ENCODE results near the gene TRMT61A. TPM values are rescaled to one million over a fixed set of nuclear protein-coding genes. Genes with fewer than 3 reads are reported as not detected.

The TRMT61A gene
- total RNA-seq, 1 experiment from 2014 or later, result 15.5 TPM

DNA sequence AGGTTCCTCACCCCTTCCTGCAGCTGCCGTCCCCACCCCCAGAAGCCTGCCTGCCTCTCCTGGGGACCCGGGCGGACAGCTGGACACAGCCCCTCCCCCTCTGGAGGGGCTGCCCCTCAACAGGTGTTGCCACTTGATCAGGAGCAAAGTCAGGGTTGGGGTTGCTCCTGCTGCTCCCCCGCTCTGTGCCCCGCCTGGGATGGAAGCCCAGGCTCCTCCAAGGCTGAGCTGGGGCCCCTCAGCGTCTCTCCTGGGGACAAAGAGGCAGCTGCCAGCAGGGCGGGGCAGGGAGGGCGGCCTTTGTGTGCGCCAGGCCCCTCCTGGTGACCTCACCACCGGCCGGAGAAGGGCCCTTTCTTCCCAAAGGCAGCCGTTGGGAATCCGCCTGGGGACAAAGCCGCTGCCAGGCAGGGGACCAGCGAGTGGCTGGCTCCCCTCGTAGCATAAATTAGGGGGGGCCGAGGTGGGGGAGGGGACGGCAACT is 13.7 kb downstream of the TRMT61A start:
- peak overlapping the region; percentile 6; the same call in 1 of the 2 replicates for H3K4me3 Mint-ChIP-seq
- H3K36me3 Mint-ChIP-seq, result no peaks in the 10 kb centered on the region
- no peaks in the 10 kb centered on the region for H3K9me3 Mint-ChIP-seq
- DNase-seq (ENCODE audit: low spot score) (peak; percentile 83), ATAC-seq (peak; percentile 57)
- ChIA-PET POLR2A (interaction anchor here (0.6 to 4.1 kb wide), 4 partner anchors 13 to 245 kb away, joined by 3 to 65 read pairs (median 4); partner anchors contain the start of genes CKB and TRMT61A), CTCF (interaction anchor here (0.7 to 21.0 kb wide), 13 partner anchors 10 to 768 kb away, joined by 3 to 455 read pairs (median 5); partner anchors contain the start of genes CKB and TRMT61A)
- peaks cover 11% of the 10 kb centered on the region for H3K27me3 Mint-ChIP-seq (ENCODE audit: low read depth)
- H3K27ac Mint-ChIP-seq, result no peak overlapping the region
- peaks cover 5% of the 10 kb centered on the region; the same call in 1 of the 2 replicates for H3K4me1 Mint-ChIP-seq
- TF ChIP-seq CREM (CRISPR knock-in tag; IDR thresholded peaks at IDR 0.05), result 0 out of 2 replicates have a peak, but pooled peaks have one; percentile 66
- TF ChIP-seq FOXK1 (CRISPR knock-in tag; IDR thresholded peaks at IDR 0.05), result no peak
- TF ChIP-seq, protein P1, sequence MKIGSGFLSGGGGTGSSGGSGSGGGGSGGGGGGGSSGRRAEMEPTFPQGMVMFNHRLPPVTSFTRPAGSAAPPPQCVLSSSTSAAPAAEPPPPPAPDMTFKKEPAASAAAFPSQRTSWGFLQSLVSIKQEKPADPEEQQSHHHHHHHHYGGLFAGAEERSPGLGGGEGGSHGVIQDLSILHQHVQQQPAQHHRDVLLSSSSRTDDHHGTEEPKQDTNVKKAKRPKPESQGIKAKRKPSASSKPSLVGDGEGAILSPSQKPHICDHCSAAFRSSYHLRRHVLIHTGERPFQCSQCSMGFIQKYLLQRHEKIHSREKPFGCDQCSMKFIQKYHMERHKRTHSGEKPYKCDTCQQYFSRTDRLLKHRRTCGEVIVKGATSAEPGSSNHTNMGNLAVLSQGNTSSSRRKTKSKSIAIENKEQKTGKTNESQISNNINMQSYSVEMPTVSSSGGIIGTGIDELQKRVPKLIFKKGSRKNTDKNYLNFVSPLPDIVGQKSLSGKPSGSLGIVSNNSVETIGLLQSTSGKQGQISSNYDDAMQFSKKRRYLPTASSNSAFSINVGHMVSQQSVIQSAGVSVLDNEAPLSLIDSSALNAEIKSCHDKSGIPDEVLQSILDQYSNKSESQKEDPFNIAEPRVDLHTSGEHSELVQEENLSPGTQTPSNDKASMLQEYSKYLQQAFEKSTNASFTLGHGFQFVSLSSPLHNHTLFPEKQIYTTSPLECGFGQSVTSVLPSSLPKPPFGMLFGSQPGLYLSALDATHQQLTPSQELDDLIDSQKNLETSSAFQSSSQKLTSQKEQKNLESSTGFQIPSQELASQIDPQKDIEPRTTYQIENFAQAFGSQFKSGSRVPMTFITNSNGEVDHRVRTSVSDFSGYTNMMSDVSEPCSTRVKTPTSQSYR (CRISPR knock-in tag; IDR thresholded peaks at IDR 0.05), result peak; percentile 86
- TF ChIP-seq FOXP1 (CRISPR knock-in tag; IDR thresholded peaks at IDR 0.05; ENCODE audit: borderline replicate concordance), result 0 out of 2 replicates have a peak, but pooled peaks have one; percentile 4
- TF ChIP-seq FOXJ3 (CRISPR knock-in tag; IDR thresholded peaks at IDR 0.05; ENCODE audit: borderline replicate concordance), result no peak
- TF ChIP-seq, protein P2, sequence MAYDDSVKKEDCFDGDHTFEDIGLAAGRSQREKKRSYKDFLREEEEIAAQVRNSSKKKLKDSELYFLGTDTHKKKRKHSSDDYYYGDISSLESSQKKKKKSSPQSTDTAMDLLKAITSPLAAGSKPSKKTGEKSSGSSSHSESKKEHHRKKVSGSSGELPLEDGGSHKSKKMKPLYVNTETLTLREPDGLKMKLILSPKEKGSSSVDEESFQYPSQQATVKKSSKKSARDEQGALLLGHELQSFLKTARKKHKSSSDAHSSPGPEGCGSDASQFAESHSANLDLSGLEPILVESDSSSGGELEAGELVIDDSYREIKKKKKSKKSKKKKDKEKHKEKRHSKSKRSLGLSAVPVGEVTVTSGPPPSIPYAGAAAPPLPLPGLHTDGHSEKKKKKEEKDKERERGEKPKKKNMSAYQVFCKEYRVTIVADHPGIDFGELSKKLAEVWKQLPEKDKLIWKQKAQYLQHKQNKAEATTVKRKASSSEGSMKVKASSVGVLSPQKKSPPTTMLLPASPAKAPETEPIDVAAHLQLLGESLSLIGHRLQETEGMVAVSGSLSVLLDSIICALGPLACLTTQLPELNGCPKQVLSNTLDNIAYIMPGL (CRISPR knock-in tag; IDR thresholded peaks at IDR 0.05), result peak; percentile 43; the same call in 1 of the 2 replicates
- TF ChIP-seq JUN (CRISPR knock-in tag; IDR thresholded peaks at IDR 0.05), result 0 out of 2 replicates have a peak, but pooled peaks have one; percentile 23
- TF ChIP-seq, protein P3, sequence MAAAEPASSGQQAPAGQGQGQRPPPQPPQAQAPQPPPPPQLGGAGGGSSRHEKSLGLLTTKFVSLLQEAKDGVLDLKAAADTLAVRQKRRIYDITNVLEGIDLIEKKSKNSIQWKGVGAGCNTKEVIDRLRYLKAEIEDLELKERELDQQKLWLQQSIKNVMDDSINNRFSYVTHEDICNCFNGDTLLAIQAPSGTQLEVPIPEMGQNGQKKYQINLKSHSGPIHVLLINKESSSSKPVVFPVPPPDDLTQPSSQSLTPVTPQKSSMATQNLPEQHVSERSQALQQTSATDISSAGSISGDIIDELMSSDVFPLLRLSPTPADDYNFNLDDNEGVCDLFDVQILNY (CRISPR knock-in tag; IDR thresholded peaks at IDR 0.05), result 0 out of 2 replicates have a peak, but pooled peaks have one; percentile 31
- TF ChIP-seq SP1 (CRISPR knock-in tag; conservative IDR thresholded peaks at IDR 0.05), result 0 out of 2 replicates have a peak, but pooled peaks have one; percentile 23
- 0 out of 2 replicates have a peak, but pooled peaks have one; percentile 28 for TF ChIP-seq MLX (CRISPR knock-in tag; IDR thresholded peaks at IDR 0.05)
- TF ChIP-seq MAX (CRISPR knock-in tag; IDR thresholded peaks at IDR 0.05), result peak; percentile 52; the same call in 1 of the 2 replicates

- POLR2A ChIA-PET, result interaction anchor here (0.6 to 4.1 kb wide), 4 partner anchors 14 to 246 kb away, joined by 3 to 65 read pairs (median 4); partner anchors contain the start of genes CKB and TRMT61A
- no peaks in the 10 kb centered on the region for H3K36me3 Mint-ChIP-seq
- H3K27me3 Mint-ChIP-seq (ENCODE audit: low read depth), result peaks cover 11% of the 10 kb centered on the region
- H3K4me1 Mint-ChIP-seq, result peaks cover 5% of the 10 kb centered on the region; the same call in 1 of the 2 replicates
- no peak overlapping the region for H3K4me3 Mint-ChIP-seq
- no peak for TF ChIP-seq PRRX2 (CRISPR knock-in tag; IDR thresholded peaks at IDR 0.05)
- TF ChIP-seq SP1 (CRISPR knock-in tag; conservative IDR thresholded peaks at IDR 0.05), result peak; percentile 23; the same call in 1 of the 2 replicates
- no peak for TF ChIP-seq GABPB1 (CRISPR knock-in tag; IDR thresholded peaks at IDR 0.05)
- DNase-seq (ENCODE audit: low spot score) (no peak), ATAC-seq (no peak)
- no peaks in the 10 kb centered on the region for H3K9me3 Mint-ChIP-seq
- CTCF ChIA-PET, result interaction anchor here (0.9 to 21.0 kb wide), 12 partner anchors 9 to 769 kb away, joined by 3 to 455 read pairs (median 6); partner anchors contain the start of genes CKB and TRMT61A
- no peak overlapping the region for H3K27ac Mint-ChIP-seq
These were observed 14.1 kb downstream of the TRMT61A start for GRCh38 chr14:103543140-103543539.
